Measurements from ENCODE around the gene VPS37C.
"Not testable (repeated sequence)": the region's sequence is repeated elsewhere in the genome, so short reads cannot be mapped to it uniquely, and the experiment has no call there.

DNA sequence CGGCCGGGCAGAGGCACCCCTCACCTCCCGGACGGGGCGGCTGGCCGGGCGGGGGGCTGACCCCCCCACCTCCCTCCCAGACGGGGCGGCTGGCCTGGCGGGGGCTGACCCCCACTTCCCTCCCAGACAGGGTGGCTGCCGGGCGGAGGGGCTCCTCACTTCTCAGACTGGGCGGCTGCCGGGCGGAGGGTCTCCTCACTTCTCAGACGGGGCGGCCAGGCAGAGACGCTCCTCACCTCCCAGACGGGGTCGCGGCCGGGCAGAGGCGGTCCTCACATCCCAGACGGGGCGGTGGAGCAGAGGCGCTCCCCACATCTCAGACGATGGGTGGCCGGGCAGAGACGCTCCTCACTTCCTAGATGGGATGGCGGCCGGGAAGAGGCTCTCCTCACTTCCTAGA is 5.1 kb upstream of the VPS37C start:
- not testable (repeated sequence) for TF ChIP-seq ARID3B (CRISPR knock-in tag; IDR thresholded peaks at IDR 0.05; ENCODE audit: borderline replicate concordance); GTF2F1 (IDR thresholded peaks at IDR 0.05; ENCODE audit: low read depth, low read length); BRD9 (IDR thresholded peaks at IDR 0.05; ENCODE audit: low read depth, partially characterized antibody); CBX5 (IDR thresholded peaks at IDR 0.05; ENCODE audit: borderline replicate concordance, low read depth); TEAD2 (tag; IDR thresholded peaks at IDR 0.05); RUNX1 (IDR thresholded peaks at IDR 0.05; ENCODE audit: low read depth); ZFX (CRISPR knock-in tag; IDR thresholded peaks at IDR 0.05); EZH2 (IDR thresholded peaks at IDR 0.05; ENCODE audit: borderline replicate concordance, low read depth, low read length); EHMT2 (IDR thresholded peaks at IDR 0.05); POLR2A (conservative IDR thresholded peaks at IDR 0.05)
- TF ChIP-seq, protein P1, sequence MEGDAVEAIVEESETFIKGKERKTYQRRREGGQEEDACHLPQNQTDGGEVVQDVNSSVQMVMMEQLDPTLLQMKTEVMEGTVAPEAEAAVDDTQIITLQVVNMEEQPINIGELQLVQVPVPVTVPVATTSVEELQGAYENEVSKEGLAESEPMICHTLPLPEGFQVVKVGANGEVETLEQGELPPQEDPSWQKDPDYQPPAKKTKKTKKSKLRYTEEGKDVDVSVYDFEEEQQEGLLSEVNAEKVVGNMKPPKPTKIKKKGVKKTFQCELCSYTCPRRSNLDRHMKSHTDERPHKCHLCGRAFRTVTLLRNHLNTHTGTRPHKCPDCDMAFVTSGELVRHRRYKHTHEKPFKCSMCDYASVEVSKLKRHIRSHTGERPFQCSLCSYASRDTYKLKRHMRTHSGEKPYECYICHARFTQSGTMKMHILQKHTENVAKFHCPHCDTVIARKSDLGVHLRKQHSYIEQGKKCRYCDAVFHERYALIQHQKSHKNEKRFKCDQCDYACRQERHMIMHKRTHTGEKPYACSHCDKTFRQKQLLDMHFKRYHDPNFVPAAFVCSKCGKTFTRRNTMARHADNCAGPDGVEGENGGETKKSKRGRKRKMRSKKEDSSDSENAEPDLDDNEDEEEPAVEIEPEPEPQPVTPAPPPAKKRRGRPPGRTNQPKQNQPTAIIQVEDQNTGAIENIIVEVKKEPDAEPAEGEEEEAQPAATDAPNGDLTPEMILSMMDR (IDR thresholded peaks at IDR 0.05 in 2 of 3, conservative IDR thresholded peaks at IDR 0.05 in 1 of 3; ENCODE audit: insufficient read depth in 2 of 3, low read depth in 1 of 3, low read length in 3 of 3), result not testable (repeated sequence)
